BJ (cell line): ENCODE data around the gene C4orf36. TPM values are rescaled to one million over a fixed set of nuclear protein-coding genes. Genes with fewer than 3 reads are reported as not detected.
"Not testable (repeated sequence)": the region's sequence is repeated elsewhere in the genome, so short reads cannot be mapped to it uniquely, and the experiment has no call there.

Source experiments
- CTCF ChIA-PET: fragments of 350-600 bp; formaldehyde crosslinking; extraction: SDS; loops from one replicate; lab custom pipeline; 2021; ENCODE audit warnings: antibody characterized with exemption, inconsistent platforms; lab: Yijun Ruan, JAX
- POLR2A ChIA-PET: fragments of 300-600 bp; sonication (Branson Sonifier 250); formaldehyde crosslinking; extraction: SDS; loops from one replicate; lab custom pipeline; 2021; ENCODE audit warnings: antibody characterized with exemption; lab: Charles Lee
- DNase-seq: peaks from one replicate; pipeline ENCODE4 v3.0.0-alpha.2; 2011; ENCODE audit warnings: low read depth
- H3K27me3 ChIP-seq: 2 replicates; pipeline ENCODE4 v1.6.0; 2011; ENCODE audit warnings: low read length; ENCODE audit not compliant: control insufficient read depth, insufficient read depth
- H3K36me3 ChIP-seq: 2 replicates; pipeline ENCODE4 v1.5.1; 2011; ENCODE audit warnings: low read length; ENCODE audit not compliant: control insufficient read depth, insufficient read depth
- H3K4me3 ChIP-seq: 2 replicates; pipeline ENCODE4 v1.5.1; 2011; ENCODE audit warnings: low read depth, mild to moderate bottlenecking, control low read depth, low read length
- CTCF ChIP-seq: IDR thresholded peaks from 2 replicates; pipeline ENCODE4 v1.5.1; 2011; ENCODE audit warnings: low read depth, mild to moderate bottlenecking, control low read depth, inconsistent platforms, low read length, moderate library complexity; ENCODE audit not compliant: insufficient read depth
- polyA plus RNA-seq: library from polyadenylated mRNA; depleted of rRNA; stranded (reverse); fragments of >200 nt; gene quantifications from 2 replicates; pipeline ENCODE4 v1.2.3, GENCODE V29; 2011

Gene C4orf36
- polyA plus RNA-seq, 1 experiment: 3.1 TPM

GRCh38 chr4:86878640-86879039, 13.6 kb downstream of the C4orf36 start:
- Histone ChIP-seq H3K36me3 (no peaks in the 10 kb centered on the region), H3K27me3 (no peaks in the 10 kb centered on the region), H3K4me3 (no peak overlapping the region)
- DNase-seq: no peak
- ChIA-PET CTCF (interaction anchor here (1.1 to 1.2 kb wide), 2 partner anchors 24 to 30 kb away, joined by 3 to 4 read pairs; no protein-coding TSS in a partner anchor), POLR2A (no interaction called here)
- no peak for TF ChIP-seq CTCF

DNA sequence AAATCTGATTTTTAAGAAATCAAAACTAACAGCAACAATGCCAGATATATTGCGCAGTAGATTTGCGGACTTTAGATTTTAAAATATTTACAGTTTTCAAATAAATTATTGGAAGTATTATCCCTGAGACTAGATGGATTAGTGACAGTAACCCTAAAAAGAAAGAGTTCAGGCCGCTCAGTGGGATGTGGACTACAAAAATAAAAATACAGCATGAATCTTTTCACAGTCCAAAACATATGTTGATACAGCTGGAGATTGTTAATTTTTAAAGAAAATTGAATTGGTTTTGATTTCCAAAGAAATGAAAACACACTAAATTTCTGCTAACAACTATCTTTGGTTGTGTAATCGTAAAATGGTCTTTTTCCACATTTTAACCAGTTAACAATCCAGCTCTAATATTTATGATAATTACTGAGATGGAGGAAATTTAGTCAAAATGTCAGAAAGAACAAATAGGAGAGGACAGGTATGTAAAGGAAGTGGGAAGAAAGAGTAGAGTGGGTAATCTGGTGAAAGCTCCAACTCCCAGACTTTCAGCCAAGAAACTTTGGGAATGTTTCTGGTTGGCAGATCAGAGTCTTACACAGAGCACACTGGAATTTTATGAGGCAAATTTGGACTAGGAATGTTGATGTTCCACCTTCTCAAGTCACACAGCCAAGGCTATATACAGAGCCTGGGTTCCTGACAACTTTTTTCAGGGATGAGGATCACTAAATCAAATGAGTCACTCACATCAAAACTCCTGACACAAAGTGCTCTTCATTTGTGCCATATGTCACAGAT, 15.1 kb downstream of the C4orf36 start:
- Histone ChIP-seq H3K27me3 (no peaks in the 10 kb centered on the region), H3K4me3 (no peak overlapping the region), H3K36me3 (no peaks in the 10 kb centered on the region)
- ChIA-PET POLR2A (no interaction called here), CTCF (no interaction called here)
- DNase-seq: no peak
- TF ChIP-seq CTCF: no peak

DNA sequence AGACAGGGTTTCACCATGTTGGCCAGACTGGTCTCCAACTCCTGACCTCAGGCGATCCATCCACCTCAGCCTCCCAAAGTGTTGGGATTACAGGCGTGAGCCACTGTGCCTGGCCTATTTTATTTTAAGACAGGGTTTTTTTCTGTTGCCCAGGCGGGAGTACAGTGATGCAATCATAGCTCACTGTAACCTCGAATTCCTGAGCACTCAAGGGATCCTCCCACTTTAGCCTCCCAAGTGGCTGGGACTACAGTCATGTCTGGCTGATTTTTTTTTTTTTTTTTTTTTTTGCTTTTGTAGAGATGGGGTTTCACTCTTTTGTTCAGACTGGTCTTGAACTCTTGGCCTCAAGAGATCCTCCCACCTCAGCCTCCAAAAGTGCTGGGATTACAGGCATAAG, 16.8 kb downstream of the C4orf36 start:
- POLR2A ChIA-PET: interaction anchor here (0.6 kb wide), 1 partner anchor 173 kb away, joined by 3 read pairs; no protein-coding TSS in a partner anchor
- H3K4me3 ChIP-seq, H3K36me3 ChIP-seq, H3K27me3 ChIP-seq, DNase-seq: not testable (repeated sequence)
- CTCF ChIA-PET: interaction anchor here (0.6 to 1.1 kb wide), 2 partner anchors 339 to 379 kb away, joined by 3 read pairs; no protein-coding TSS in a partner anchor

GRCh38 chr4:86872135-86872534, 20.1 kb downstream of the C4orf36 start:
- no peak for TF ChIP-seq CTCF
- ChIA-PET CTCF (no interaction called here), POLR2A (no interaction called here)
- Histone ChIP-seq H3K27me3 (no peaks in the 10 kb centered on the region), H3K4me3 (no peak overlapping the region), H3K36me3 (no peaks in the 10 kb centered on the region)
- DNase-seq: no peak

DNA sequence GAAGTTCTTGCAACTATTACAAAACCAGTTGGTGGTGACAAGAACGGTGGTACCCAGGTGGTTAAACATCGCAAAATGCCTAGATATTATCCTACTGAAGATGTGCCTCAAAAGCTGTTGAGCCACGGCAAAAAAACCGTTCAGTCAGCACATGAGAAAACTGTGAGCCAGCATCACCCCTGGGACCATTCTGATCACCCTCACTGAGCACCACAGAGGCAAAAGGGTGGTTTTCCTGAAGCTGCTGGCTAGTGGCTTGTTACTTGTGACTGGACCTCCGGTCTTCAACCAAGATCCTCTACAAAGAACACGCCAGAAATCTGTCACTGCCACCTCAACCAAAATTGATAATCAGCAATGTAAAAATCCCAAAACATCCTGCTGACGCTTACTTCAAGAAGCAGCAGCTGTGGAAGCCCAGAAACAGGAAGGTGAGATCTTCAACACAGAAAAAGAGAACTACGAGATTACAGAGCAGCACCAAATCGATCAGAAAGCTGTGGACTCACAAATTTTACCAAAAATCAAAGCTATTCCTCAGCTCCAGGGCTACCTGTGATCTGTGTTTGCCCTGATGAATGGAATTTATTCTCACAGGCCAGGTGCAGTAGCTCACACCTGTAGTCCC, 21.7 kb downstream of the C4orf36 start:
- no peaks in the 10 kb centered on the region for H3K36me3 ChIP-seq
- H3K4me3 ChIP-seq: no peak overlapping the region
- no peak for DNase-seq
- ChIA-PET POLR2A (no interaction called here), CTCF (no interaction called here)
- no peak for TF ChIP-seq CTCF
- no peaks in the 10 kb centered on the region for H3K27me3 ChIP-seq
